ENCODE results near the gene CAPN5.

GRCh38 chr11:77027275-77027674 is 39.5 kb upstream of the CAPN5 start:
- no peak for TF ChIP-seq BACH2 (CRISPR knock-in tag; IDR thresholded peaks at IDR 0.05; ENCODE audit: borderline replicate concordance)
- no peak for TF ChIP-seq PATZ1 (CRISPR knock-in tag; IDR thresholded peaks at IDR 0.05; ENCODE audit: borderline replicate concordance)
- no peak for TF ChIP-seq CSDC2 (CRISPR knock-in tag; IDR thresholded peaks at IDR 0.05)
- TF ChIP-seq RARB (CRISPR knock-in tag; IDR thresholded peaks at IDR 0.05), result no peak
- TF ChIP-seq SNAI2 (CRISPR knock-in tag; IDR thresholded peaks at IDR 0.05), result no peak

Data from SK-N-SH treated with all-trans-retinoic acid at 6 μM for 48 hours (cell line).